GM21390 (cell line): Measurements from ENCODE around the gene PBRM1.
A peak's percentile ranks its signal among the peaks of the same experiment; 100 is the strongest.
"Not testable (repeated sequence)": the region's sequence is repeated elsewhere in the genome, so short reads cannot be mapped to it uniquely, and the experiment has no call there.

ENCODE experiments used
- ATAC-seq: cut with Tn5 transposase; IDR thresholded peaks from one replicate; pipeline ENCODE4 v1.9.1; 2021; ENCODE audit not compliant: unreplicated experiment

PBRM1 gene

GRCh38 chr3:52704611-52705437 lies 19.1 kb upstream of the PBRM1 start:
- peak; percentile 7 for ATAC-seq

- no peak for ATAC-seq
Measured at GRCh38 chr3:52703341-52703740, 17.6 kb upstream of the PBRM1 start.

DNA sequence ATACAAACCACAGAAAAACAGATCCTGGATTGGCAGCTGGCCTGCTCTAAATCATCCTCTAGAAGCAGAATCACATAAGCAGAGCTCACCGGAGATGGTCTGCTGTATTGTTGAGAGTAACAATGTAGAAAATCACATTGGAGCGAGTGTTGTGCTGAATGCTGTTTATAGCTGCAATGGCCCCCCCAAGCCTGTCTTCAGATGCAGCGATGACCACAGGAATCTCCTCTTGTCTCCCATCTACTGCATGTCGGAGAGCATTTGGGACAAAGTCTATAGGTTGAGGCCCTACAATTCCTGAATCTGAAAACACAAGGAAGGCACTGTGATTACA lies 11.9 kb upstream of the PBRM1 start:
- ATAC-seq = no peak

DNA sequence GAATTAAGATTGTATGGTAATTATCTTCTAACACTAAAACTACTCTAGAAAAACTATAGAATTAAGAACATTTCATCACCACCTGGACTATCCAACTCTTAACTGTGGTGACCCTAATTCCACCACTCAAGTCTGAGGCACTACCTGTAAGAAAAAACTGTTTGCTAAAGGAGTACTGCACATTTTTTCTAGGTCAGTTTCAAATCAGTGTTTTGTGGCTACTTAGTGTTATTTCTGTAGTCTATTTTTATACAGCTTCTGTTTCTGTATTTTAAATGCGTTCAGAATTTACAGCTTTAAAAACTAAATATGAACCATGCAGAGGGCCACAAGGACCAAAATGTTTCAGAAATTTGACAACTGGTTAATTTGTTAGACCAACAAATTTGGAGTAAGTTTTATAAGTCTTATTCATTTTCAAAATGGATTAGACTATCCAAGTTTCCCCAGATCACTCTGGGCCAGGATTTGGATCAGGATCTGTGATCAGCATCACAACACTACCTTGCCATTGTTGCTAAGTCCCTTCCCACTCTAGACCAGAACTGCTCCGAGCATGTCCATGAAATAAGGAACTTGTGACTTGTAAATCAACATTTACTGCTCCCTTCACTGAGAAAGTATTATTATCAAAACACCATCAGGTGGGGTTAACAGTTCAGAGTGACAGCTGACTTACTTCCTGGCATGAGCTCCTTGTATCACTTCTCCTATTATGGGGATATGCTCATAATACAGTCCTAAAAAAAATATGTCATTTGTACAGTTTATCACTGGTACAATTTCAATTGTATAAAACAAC lies 11.3 kb upstream of the PBRM1 start:
- no peak for ATAC-seq

DNA sequence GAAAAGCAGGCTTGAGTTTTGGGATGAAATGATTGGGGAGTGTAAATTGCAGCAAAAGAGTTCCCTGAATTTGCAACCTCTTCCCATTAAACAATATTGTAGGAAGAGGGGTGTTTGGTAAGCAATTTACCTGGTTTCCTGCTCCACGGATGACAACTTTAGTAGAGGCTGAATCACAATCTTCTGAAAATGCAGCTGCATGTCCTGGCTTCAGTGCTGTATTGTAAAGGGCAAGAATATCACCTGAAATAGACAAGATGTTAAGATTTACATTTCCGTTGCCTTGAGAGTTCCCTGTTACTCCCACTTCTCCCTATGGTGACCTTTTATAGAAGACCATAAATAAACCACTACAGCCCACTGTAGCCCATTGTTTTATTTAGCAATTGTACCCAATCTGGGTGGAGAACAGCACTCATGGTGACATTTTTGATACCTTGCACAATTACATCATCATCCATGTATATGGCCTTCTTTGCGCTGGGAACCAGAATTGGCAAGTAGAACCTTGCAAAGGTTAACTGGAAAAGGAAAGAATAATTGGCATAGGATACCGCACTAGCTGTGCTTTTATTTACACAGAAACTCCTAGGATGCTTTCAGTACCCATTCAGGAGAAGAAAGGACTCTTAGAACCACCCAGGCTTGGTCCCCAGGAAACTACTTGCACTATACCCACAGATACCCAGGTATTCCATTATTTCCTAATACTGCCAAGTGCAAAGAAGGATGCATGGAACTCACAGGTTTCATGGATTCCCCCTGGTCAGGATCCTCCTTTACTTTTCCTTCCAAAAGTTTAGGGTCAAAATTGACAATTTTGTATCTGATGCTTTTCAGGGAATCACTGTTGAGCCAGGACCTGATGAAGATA lies 10.3 kb upstream of the PBRM1 start:
- no peak for ATAC-seq

DNA sequence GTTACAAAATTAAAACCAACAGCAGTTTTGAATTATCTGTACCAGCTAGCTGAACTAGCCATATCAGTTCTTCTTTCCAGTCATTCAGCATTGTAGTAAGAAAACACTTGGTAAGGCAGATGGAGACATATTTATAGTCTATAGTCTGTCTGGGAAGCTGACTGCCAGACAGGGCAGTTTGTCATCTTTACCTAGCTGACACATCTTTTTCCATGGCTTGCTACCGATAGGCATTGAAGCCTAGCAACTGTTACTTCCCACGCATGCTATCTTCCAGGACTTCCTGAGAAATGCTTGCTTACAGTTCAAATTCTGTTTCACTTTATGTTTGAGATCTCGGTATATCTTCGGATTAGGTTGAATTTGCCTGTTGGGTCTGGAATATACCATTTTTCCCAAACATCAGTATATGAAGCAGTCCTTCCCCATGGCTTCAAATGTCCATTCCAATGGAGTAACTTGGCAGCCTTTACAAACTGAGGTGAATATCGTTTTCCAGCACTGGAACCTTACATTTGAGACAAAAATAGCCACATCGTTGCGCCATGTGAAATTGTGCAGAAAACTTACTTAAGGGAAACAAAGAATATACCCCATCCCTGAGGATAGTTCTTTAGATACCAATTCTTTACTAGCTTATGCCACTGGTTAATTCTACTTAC lies 8.9 kb upstream of the PBRM1 start:
- ATAC-seq = no peak

- ATAC-seq = no peak
Measured at GRCh38 chr3:52693071-52693470, 7.4 kb upstream of the PBRM1 start.

DNA sequence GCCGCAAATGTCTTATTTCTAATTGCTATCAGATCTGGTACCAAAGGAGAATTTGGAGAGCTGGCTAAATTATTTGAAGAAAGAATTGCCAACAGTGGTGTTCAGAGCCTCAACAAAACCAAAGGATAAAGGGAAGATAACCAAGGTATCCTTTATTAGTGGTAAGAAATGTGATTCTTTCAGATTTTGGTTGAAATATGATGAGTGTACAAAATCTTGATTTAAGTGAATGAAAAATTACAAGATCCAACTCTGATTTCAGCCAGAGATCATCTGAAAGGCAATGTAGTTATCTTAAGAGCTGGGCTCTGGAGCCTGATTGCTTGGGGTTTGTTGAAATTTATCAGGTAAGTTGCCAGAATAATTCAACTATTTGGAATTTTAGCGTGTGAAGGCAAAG lies 4.8 kb upstream of the PBRM1 start:
- ATAC-seq = no peak

- ATAC-seq = no peak
Measured at GRCh38 chr3:52689151-52689550, 3.4 kb upstream of the PBRM1 start.

GRCh38 chr3:52688266-52688665 lies 2.6 kb upstream of the PBRM1 start:
- ATAC-seq = no peak

DNA sequence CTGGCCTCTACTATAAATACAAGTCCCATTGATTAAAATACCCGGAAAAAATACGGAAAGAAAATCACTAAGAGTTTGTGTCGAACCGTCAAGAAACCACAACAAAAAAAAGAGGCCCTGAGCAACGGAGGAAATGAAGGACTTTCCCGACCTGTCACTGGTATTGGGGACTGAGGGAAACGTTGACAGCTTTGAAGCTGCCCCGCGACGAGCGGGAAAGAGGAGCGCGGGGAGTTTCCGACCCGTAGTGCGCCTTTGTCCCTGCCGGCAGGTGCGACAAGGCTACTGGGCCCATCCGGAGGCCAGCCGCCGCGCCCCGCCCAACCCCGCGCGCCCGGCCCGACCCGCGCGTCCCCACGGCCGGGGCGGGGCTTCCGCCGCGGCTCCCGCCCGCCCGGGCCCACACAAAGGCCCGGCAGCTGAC lies 416 bp downstream of the PBRM1 start:
- ATAC-seq = peak; percentile 72

- no peak for ATAC-seq
Measured at GRCh38 chr3:52684184-52684583, 1.5 kb downstream of the PBRM1 start.

DNA sequence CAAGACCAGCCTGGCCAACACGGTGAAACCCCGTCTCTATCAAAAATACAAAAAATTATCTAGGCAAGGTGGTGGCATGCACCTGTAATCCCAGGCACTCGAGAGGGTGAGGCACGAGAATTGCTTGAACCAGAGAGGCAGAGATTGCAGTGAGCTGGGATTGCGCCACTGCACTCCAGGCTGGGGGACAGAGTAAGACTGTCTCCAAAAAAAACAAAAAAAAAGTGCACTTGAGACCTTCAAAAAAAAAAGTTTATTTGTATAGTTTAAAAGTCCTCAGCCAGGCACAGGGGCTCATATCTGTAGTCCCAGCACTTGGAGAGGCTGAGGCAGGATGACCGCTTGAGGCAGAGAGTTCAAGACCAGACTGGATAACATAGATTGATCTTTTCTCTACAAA lies 2.1 kb downstream of the PBRM1 start:
- ATAC-seq = no peak

DNA sequence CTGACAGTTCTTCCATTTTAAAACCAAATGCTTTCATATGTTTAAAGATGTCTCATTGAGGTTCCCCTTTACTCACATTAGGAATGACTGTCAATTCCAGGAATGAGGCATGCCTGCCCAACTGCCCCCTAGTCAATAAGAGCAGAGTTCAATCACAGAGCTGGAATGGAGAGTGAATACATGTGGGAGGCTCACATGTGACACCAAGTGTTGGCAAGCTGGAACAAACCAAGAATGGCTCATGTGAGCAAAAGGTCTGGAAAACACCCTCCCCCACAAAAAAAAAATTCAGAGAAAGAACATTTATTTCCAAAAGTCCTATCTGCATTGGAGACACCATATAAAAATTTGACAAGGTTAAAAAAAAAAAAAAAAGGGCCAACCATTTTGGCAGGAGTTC lies 3.7 kb downstream of the PBRM1 start:
- ATAC-seq = no peak

- no peak for ATAC-seq
Measured at GRCh38 chr3:52681596-52681995, 4.1 kb downstream of the PBRM1 start.

DNA sequence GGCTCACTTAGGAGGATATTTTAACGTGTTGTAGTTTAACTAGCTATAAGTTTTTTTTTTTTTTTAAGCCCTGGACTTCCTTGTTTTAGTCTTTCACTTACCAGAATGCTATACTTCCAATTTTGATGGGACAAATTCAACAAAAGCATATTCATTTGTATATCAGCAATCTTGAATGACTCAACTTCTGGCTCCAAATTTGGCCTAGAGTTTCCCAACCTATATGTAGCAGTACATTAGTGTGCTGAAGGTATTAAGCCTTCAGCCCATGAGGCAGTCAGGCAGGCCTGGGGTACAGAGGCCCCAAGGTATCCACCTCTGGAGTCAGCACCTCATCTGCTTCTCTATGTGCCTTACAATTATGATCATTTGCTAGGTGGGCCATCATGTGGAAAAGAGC lies 5.9 kb downstream of the PBRM1 start:
- ATAC-seq = no peak

DNA sequence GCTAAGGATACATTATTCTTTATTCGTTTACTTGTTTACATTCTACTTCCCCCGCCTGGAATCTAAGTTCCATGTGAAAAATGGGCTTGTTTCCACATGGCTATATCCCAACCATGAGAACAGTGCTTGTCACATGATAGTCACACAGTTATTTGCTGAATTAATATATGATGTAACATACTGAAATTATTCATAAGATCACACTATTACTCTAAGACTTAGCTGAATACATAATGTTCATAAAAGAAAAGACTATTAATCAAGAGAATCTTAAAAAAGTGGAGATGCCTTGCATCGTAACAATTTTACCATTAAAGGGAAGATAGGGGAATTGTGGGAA lies 6.5 kb downstream of the PBRM1 start:
- ATAC-seq = no peak

DNA sequence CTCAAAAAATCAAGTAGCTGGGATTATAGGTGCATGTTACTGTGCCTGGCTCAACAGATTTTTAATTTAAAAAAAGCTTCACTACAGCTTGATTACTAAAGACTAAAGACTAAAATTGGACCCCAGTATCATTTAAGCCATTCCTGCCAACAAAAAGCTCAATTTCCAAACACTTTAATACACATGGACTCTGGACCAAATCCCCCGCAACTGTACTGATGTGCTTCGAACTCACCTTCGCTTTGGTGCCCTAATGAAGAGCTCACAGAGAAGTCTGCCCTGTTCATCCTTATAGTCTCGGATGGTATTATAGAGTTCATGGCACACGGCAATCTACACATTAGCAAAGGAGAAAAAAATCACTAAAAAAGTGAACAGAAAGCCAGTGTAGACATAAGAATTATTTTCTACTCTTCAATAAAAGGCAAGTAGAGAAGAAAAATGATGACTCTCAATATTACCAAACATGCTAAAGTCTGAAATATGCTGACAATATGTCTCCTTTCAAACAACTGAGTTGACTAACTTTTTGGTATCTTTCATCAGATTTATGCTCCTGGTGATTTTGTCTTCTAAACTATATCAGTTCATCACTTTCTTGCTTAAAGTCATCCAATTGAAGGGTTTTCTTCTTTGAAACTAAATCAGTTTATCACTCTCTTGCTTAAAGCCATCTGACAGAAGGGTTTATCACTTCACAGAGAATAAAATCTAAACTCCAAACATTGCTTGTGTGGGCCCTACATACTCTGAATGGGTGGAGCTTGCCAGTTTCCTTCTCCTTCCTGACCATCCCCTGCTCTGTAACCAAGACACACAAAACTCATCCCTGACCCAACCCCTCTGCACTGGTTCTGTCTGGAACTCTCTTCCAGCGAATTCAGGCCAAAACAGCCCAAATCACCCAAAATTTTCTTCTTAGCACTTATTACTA lies 7.2 kb downstream of the PBRM1 start:
- ATAC-seq = no peak

GRCh38 chr3:52676201-52676600 lies 9.5 kb downstream of the PBRM1 start:
- not testable (repeated sequence) for ATAC-seq

DNA sequence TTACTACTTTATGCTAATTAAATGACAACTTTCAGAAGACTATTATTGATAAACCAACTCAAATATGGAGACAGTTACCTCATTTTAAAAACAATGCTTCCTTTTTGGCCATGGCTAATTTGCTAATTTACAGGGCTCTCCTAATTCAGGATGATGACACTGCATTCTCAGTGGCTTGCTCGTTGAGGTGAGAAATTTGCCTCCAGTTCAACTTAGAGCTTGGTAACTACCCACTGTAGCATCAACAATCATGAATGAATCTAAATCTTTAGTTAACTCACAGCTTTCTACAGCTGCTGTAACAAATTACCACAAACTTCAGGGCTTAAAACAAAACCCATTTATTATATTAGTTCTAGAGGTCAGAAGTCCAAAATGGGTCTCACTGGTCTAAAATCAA lies 14.0 kb downstream of the PBRM1 start:
- no peak for ATAC-seq
